Gastrocnemius medialis (tissue), 4 donors: ENCODE data around the gene VRK3.

Source experiments
- CTCF ChIP-seq, 5 experiments: fragments of 450-650 bp in 3 of 5; fragments of 200-600 bp in 2 of 5; sonication (generic) in 2 of 5; IDR thresholded peaks in 4 of 5; conservative IDR thresholded peaks in 1 of 5; 1 replicate in 4 of 5; 2 replicates in 1 of 5; pipeline ENCODE4 v1.5.1; 2016 to 2019; ENCODE audit warnings: antibody characterized with exemption in 5 of 5, mild to moderate bottlenecking in 3 of 5, moderate library complexity in 3 of 5
- POLR2A ChIP-seq, 2 donors: fragments of 450-650 bp; IDR thresholded peaks; one replicate each; pipeline ENCODE4 v1.6.1; 2017; ENCODE audit warnings: antibody characterized with exemption in 2 of 2, mild to moderate bottlenecking in 2 of 2, moderate library complexity in 2 of 2

- no peak for TF ChIP-seq CTCF (IDR thresholded peaks at IDR 0.05 in 4 of 5, conservative IDR thresholded peaks at IDR 0.05 in 1 of 5)
- TF ChIP-seq POLR2A (IDR thresholded peaks at IDR 0.05) = no peak
Observed at GRCh38 chr19:50000038-50000840, 24.9 kb downstream of the VRK3 start.
